Stimulated activated naive CD4-positive, alpha-beta T cell treated with Interleukin-2 at 50 U/mL for 16 hours (primary cell): ENCODE measurements around the gene PPFIBP1.

ENCODE experiments used
- DNase-seq: peaks from one replicate; lab custom pipeline; 2025; lab: John Stamatoyannopoulos, UW

The PPFIBP1 gene

GRCh38 chr12:27513155-27513824 lies 10.7 kb upstream of the PPFIBP1 start:
- DNase-seq, result no peak

- DNase-seq, result no peak
Measured at GRCh38 chr12:27515671-27516070, 8.3 kb upstream of the PPFIBP1 start.

GRCh38 chr12:27516625-27517024 lies 7.4 kb upstream of the PPFIBP1 start:
- no peak for DNase-seq

GRCh38 chr12:27517546-27517945 lies 6.5 kb upstream of the PPFIBP1 start:
- no peak for DNase-seq

- no peak for DNase-seq
Measured at GRCh38 chr12:27517961-27518665, 5.9 kb upstream of the PPFIBP1 start.

GRCh38 chr12:27521066-27521465 lies 2.9 kb upstream of the PPFIBP1 start:
- no peak for DNase-seq

- no peak for DNase-seq
Measured at GRCh38 chr12:27521981-27522380, 2.0 kb upstream of the PPFIBP1 start.

- no peak for DNase-seq
Measured at GRCh38 chr12:27523305-27523641, 733 bp upstream of the PPFIBP1 start.

- DNase-seq, result no peak
Measured at GRCh38 chr12:27524494-27524835, 459 bp downstream of the PPFIBP1 start.

GRCh38 chr12:27524839-27525753 lies 1.1 kb downstream of the PPFIBP1 start:
- no peak for DNase-seq

- no peak for DNase-seq
Measured at GRCh38 chr12:27527512-27527911, 3.5 kb downstream of the PPFIBP1 start.

- DNase-seq, result no peak
Measured at GRCh38 chr12:27528788-27529187, 4.8 kb downstream of the PPFIBP1 start.

GRCh38 chr12:27530157-27530922 lies 6.3 kb downstream of the PPFIBP1 start:
- no peak for DNase-seq

GRCh38 chr12:27531896-27532295 lies 7.9 kb downstream of the PPFIBP1 start:
- no peak for DNase-seq

GRCh38 chr12:27534060-27534764 lies 10.2 kb downstream of the PPFIBP1 start:
- DNase-seq, result no peak

GRCh38 chr12:27534765-27535161 lies 10.8 kb downstream of the PPFIBP1 start:
- DNase-seq, result no peak

- no peak for DNase-seq
Measured at GRCh38 chr12:27535318-27535717, 11.3 kb downstream of the PPFIBP1 start.

- DNase-seq, result no peak
Measured at GRCh38 chr12:27537855-27538675, 14.1 kb downstream of the PPFIBP1 start.

GRCh38 chr12:27539191-27539631 lies 15.2 kb downstream of the PPFIBP1 start:
- no peak for DNase-seq

- no peak for DNase-seq
Measured at GRCh38 chr12:27541031-27541719, 17.2 kb downstream of the PPFIBP1 start.
